HL-60 (cell line): ENCODE data around the gene MXD1.
A peak's percentile ranks its signal among the peaks of the same experiment; 100 is the strongest.

Experiments
- CTCF ChIP-seq: IDR thresholded peaks from one replicate; pipeline ENCODE4 v1.5.1; 2011; ENCODE audit warnings: low read length, control low read depth, inconsistent platforms; ENCODE audit not compliant: insufficient read depth
- GABPA ChIP-seq: IDR thresholded peaks from 2 replicates; pipeline ENCODE4 v1.6.1; 2012; ENCODE audit warnings: low read depth
- POLR2AphosphoS5 ChIP-seq: IDR thresholded peaks from 2 replicates; pipeline ENCODE4 v1.6.1; 2012; ENCODE audit warnings: low read depth
- REST ChIP-seq: IDR thresholded peaks from 2 replicates; pipeline ENCODE4 v1.6.1; 2012; ENCODE audit warnings: low read depth; ENCODE audit not compliant: insufficient replicate concordance
- SPI1 ChIP-seq: IDR thresholded peaks from 2 replicates; pipeline ENCODE4 v1.6.1; 2012; ENCODE audit warnings: low read depth, mild to moderate bottlenecking, borderline replicate concordance

- no peak for TF ChIP-seq CTCF
- TF ChIP-seq GABPA = no peak
- peak; percentile 60 for TF ChIP-seq REST
- peak; percentile 38; the same call in 1 of the 2 replicates for TF ChIP-seq SPI1
- TF ChIP-seq POLR2AphosphoS5 = peak; percentile 93
Observed at GRCh38 chr2:69914950-69915945, at the start of gene MXD1.
